Measurements from ENCODE around the gene TMSB4X. TPM values are rescaled to one million over a fixed set of nuclear protein-coding genes. Genes with fewer than 3 reads are reported as not detected.
"Not testable (repeated sequence)": the region's sequence is repeated elsewhere in the genome, so short reads cannot be mapped to it uniquely, and the experiment has no call there.

TMSB4X gene
- total and polyA plus RNA-seq, 12 donors = 700 to 3,026 (median 889) TPM

DNA sequence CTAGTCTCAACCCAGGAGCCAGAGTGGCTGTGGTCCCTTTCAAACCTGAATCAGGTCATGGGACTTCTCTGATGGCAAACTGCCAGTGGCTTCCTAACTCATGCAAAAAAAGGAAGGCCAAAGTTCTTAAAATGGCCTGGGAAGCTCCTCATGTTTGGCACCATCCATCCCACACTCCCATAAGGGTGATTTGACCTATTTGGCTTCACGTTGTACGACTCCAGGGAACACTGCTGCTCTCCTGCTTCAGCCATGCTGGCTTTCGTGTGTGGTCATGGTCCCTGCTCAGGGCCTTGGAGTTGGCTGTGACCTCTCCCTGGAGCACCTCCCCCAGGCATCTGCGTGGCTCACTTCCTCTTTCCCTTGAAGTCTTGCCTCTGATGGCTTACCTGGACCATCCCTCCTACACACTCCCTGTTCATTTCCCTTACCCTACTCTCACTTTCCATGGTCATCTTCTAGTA, 12.8 kb upstream of the TMSB4X start:
- H3K27me3 ChIP-seq = peaks cover 0 to 13% (median 0%) of the 10 kb centered on the region in 7 donors
- H3K4me1 ChIP-seq = peaks cover 0 to 33% (median 0%) of the 10 kb centered on the region in 9 donors
- no peak overlapping the region for H3K4me3 ChIP-seq
- H3K9me3 ChIP-seq = no peaks in the 10 kb centered on the region
- TF ChIP-seq, protein P1, sequence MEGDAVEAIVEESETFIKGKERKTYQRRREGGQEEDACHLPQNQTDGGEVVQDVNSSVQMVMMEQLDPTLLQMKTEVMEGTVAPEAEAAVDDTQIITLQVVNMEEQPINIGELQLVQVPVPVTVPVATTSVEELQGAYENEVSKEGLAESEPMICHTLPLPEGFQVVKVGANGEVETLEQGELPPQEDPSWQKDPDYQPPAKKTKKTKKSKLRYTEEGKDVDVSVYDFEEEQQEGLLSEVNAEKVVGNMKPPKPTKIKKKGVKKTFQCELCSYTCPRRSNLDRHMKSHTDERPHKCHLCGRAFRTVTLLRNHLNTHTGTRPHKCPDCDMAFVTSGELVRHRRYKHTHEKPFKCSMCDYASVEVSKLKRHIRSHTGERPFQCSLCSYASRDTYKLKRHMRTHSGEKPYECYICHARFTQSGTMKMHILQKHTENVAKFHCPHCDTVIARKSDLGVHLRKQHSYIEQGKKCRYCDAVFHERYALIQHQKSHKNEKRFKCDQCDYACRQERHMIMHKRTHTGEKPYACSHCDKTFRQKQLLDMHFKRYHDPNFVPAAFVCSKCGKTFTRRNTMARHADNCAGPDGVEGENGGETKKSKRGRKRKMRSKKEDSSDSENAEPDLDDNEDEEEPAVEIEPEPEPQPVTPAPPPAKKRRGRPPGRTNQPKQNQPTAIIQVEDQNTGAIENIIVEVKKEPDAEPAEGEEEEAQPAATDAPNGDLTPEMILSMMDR (IDR thresholded peaks at IDR 0.05) = no peak
- H3K27ac ChIP-seq = peak overlapping the region in 1 of 10 donors; percentile 66
- DNase-seq (no peak), ATAC-seq (no peak)
- WGBS, 2 donors = 75 to 82% methylated on average over 4 of the region's 4 CpGs
- H3K36me3 ChIP-seq = no peaks in the 10 kb centered on the region
- intact Hi-C loops (cut with DNase I) = loop anchor here in 1 of 10 donors (10.0 kb wide), 1 partner anchor 1063 kb away; the partner anchor contains the start of gene GEMIN8

GRCh38 chrX:12963210-12963850, 11.6 kb upstream of the TMSB4X start:
- DNase-seq, H3K36me3 ChIP-seq, H3K9me3 ChIP-seq, H3K27ac ChIP-seq, H3K4me3 ChIP-seq, ATAC-seq: not testable (repeated sequence)
- peaks cover 0 to 26% (median 0%) of the 10 kb centered on the region in 9 donors for H3K4me1 ChIP-seq
- peaks cover 0 to 20% (median 0%) of the 10 kb centered on the region in 7 donors for H3K27me3 ChIP-seq
- WGBS, 2 donors = 86% methylated on average over 8 of the region's 52 CpGs; no CpG with 5 or more reads in 1 of the 2 donors
- intact Hi-C loops (cut with DNase I) = loop anchor here in 1 of 10 donors (10.0 kb wide), 1 partner anchor 1061 kb away; the partner anchor contains the start of gene GEMIN8

- intact Hi-C loops (cut with DNase I) = loop anchor here in 1 of 10 donors (10.0 kb wide), 1 partner anchor 1059 kb away; the partner anchor contains the start of gene GEMIN8
- H3K9me3 ChIP-seq = no peaks in the 10 kb centered on the region
- H3K4me3 ChIP-seq = no peak overlapping the region
- ATAC-seq (no peak), DNase-seq (no peak)
- TF ChIP-seq, protein P1 (IDR thresholded peaks at IDR 0.05) = no peak
- no peaks in the 10 kb centered on the region for H3K36me3 ChIP-seq
- peaks cover 0 to 26% (median 0%) of the 10 kb centered on the region in 7 donors for H3K27me3 ChIP-seq
- H3K27ac ChIP-seq = no peak overlapping the region
- WGBS, 2 donors = 78 to 81% methylated on average over 6 of the region's 6 CpGs
- peaks cover 0 to 38% (median 1%) of the 10 kb centered on the region in 9 donors for H3K4me1 ChIP-seq
Measured at GRCh38 chrX:12965131-12965940, 9.6 kb upstream of the TMSB4X start.

DNA sequence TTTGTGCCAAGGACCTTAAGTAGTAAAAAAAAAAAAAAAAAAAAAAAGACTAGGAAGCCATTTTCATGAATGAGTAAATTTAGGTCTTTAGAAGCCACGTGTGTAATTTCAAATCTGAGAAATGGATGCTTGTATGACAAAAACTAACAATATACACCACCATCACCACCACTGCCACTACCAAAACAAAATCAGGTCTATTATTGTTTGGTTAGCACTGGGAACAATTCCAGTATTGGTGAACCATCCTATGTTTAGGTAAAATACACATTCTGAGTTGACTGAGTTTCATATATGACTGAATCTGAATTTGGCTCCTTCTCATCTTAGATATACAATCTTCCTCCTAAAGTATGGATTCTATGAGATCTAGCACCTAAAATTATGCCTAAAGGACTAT, 8.8 kb upstream of the TMSB4X start:
- no peak overlapping the region for H3K4me3 ChIP-seq
- ATAC-seq = no peak
- no peak for DNase-seq
- no peaks in the 10 kb centered on the region for H3K36me3 ChIP-seq
- 91 to 97% methylated on average over 1 of the region's 1 CpG for WGBS, 2 donors
- H3K27me3 ChIP-seq = peaks cover 0 to 33% (median 0%) of the 10 kb centered on the region in 7 donors
- no peak overlapping the region for H3K27ac ChIP-seq
- TF ChIP-seq, protein P1 (IDR thresholded peaks at IDR 0.05) = no peak
- no peaks in the 10 kb centered on the region for H3K9me3 ChIP-seq
- H3K4me1 ChIP-seq = peaks cover 0 to 38% (median 4%) of the 10 kb centered on the region in 9 donors
- intact Hi-C loops (cut with DNase I) = loop anchor here in 1 of 10 donors (10.0 kb wide), 1 partner anchor 1059 kb away; the partner anchor contains the start of gene GEMIN8
